K562 (cell line): ENCODE data around the gene ARL4D. TPM values are rescaled to one million over a fixed set of nuclear protein-coding genes. Genes with fewer than 3 reads are reported as not detected.

Experiments used
- CC2D1A ChIP-seq: fragments of 450-650 bp; IDR thresholded peaks from 2 replicates; pipeline ENCODE4 v1.6.1; 2017; ENCODE audit warnings: mild to moderate bottlenecking
- ETV1 ChIP-seq: fragments of 450-650 bp; conservative IDR thresholded peaks from 2 replicates; pipeline ENCODE4 v1.6.1; 2016; ENCODE audit warnings: missing genetic modification characterization, control low read depth, low read depth, missing compliant biosample characterization
- GTF2F1 ChIP-seq: IDR thresholded peaks from 2 replicates; pipeline ENCODE4 v1.6.1; 2011; ENCODE audit warnings: low read depth, low read length, improper control_type of control experiment
- ILF3 ChIP-seq: fragments of 450-650 bp; IDR thresholded peaks from 2 replicates; pipeline ENCODE4 v1.6.1; 2018; ENCODE audit warnings: antibody characterized with exemption, mild to moderate bottlenecking, moderate library complexity, borderline replicate concordance
- NFXL1 ChIP-seq: fragments of 450-650 bp; formaldehyde crosslinking; IDR thresholded peaks from 2 replicates; pipeline ENCODE4 v1.4.0; 2021; ENCODE audit warnings: mild to moderate bottlenecking
- PHB ChIP-seq: fragments of 250-450 bp; sonication (Bioruptor Pico); IDR thresholded peaks from 2 replicates; pipeline ENCODE4 v1.5.0; 2021
- POLR2G ChIP-seq: fragments of 200-400 bp; formaldehyde crosslinking; IDR thresholded peaks from 2 replicates; pipeline ENCODE4 v1.6.1; 2017; ENCODE audit warnings: low read depth, mild to moderate bottlenecking, antibody characterized with exemption, low read length, moderate library complexity
- POLR2H ChIP-seq: IDR thresholded peaks from 2 replicates; pipeline ENCODE4 v1.6.1; 2016; ENCODE audit warnings: missing genetic modification characterization, low read depth, mild to moderate bottlenecking, control low read depth, missing compliant biosample characterization, moderate library complexity
- SUPT5H ChIP-seq: fragments of 450-650 bp; IDR thresholded peaks from 2 replicates; pipeline ENCODE4 v1.6.1; 2016
- TEAD4 ChIP-seq, 2 experiments: sonication (generic) in 1 of 2; formaldehyde crosslinking in 1 of 2; IDR thresholded peaks; 2 replicates each; pipeline versions ENCODE4 v1.6.1 to v1.8.0; 2012 to 2022; ENCODE audit warnings: borderline replicate concordance in 1 of 2, inconsistent platforms in 1 of 2, low read length in 1 of 2, mild to moderate bottlenecking in 1 of 2, missing genetic modification reagents in 1 of 2
- ZNF175 ChIP-seq: fragments of 200-800 bp; sonication (Bioruptor generic); IDR thresholded peaks from 2 replicates; pipeline ENCODE4 v1.6.1; 2016; ENCODE audit warnings: low read depth, mild to moderate bottlenecking, missing genetic modification characterization, missing compliant biosample characterization
- ZNF696 ChIP-seq: fragments of 250-450 bp; sonication (Bioruptor Pico); conservative IDR thresholded peaks from 2 replicates; pipeline ENCODE4 v1.4.0; 2020; ENCODE audit warnings: mild to moderate bottlenecking, moderate library complexity
- ZNF780A ChIP-seq: fragments of 250-450 bp; sonication (Bioruptor Pico); IDR thresholded peaks from 2 replicates; pipeline ENCODE4 v1.5.0; 2021; ENCODE audit warnings: mild to moderate bottlenecking
- polyA plus RNA-seq, 8 experiments: library from polyadenylated mRNA; depleted of rRNA in 4 of 8; stranded (reverse) in 5 of 8; unstranded in 3 of 8; fragments of >200 nt; fragmentation: Nextera tagmentation in 2 of 8; fragmentation: Illumina TruSeq in 1 of 8; extraction: Ambion mirVana in 2 of 8; extraction: Trizol in 1 of 8; gene quantifications; 2 replicates each; pipeline versions ENCODE4 v1.2.1 to v1.2.3, GENCODE V29; 2011 to 2014; ENCODE audit warnings: inconsistent platforms in 1 of 8, missing spikeins in 1 of 8
- total RNA-seq, 7 experiments: library from RNA; depleted of rRNA in 6 of 7; stranded (reverse); fragments of >200 nt in 6 of 7; fragmentation: Illumina TruSeq in 2 of 7; extraction: Trizol in 2 of 7; gene quantifications; 2 replicates each; pipeline versions ENCODE4 v1.2.1 to v1.2.3, GENCODE V29; 2011 to 2021; ENCODE audit warnings: low replicate concordance in 1 of 7
- TF ChIP-seq, protein P1 (sequence below): fragments of 250-450 bp; sonication (Bioruptor Pico); IDR thresholded peaks from 2 replicates; pipeline ENCODE4 v1.5.0; 2020; ENCODE audit warnings: mild to moderate bottlenecking
- TF ChIP-seq, protein P2 (sequence below): fragments of 250-450 bp; sonication (Bioruptor Pico); IDR thresholded peaks from 2 replicates; pipeline ENCODE4 v1.5.0; 2021
- TF ChIP-seq, protein P3 (sequence below): sonication (generic); formaldehyde crosslinking; IDR thresholded peaks from 2 replicates; pipeline ENCODE4 v1.8.1; 2023; ENCODE audit warnings: missing genetic modification reagents, mild to moderate bottlenecking, borderline replicate concordance
- TF ChIP-seq, protein P4 (sequence below): sonication (generic); formaldehyde crosslinking; IDR thresholded peaks from 2 replicates; pipeline ENCODE4 v1.8.1; 2023; ENCODE audit warnings: mild to moderate bottlenecking, missing genetic modification reagents, moderate library complexity
- TF ChIP-seq, protein P5 (sequence below): fragments of 200-800 bp; sonication (Bioruptor generic); IDR thresholded peaks from 2 replicates; pipeline ENCODE4 v1.6.1; 2017; ENCODE audit warnings: missing genetic modification characterization, missing compliant biosample characterization

Gene ARL4D
- total and polyA plus RNA-seq, 9 of the 15 experiments (the other 6 are each of a cell fraction or from before 2014, with no cell fraction given) = 0.07 to 0.53 (median 0.28) TPM; not detected in 1

DNA sequence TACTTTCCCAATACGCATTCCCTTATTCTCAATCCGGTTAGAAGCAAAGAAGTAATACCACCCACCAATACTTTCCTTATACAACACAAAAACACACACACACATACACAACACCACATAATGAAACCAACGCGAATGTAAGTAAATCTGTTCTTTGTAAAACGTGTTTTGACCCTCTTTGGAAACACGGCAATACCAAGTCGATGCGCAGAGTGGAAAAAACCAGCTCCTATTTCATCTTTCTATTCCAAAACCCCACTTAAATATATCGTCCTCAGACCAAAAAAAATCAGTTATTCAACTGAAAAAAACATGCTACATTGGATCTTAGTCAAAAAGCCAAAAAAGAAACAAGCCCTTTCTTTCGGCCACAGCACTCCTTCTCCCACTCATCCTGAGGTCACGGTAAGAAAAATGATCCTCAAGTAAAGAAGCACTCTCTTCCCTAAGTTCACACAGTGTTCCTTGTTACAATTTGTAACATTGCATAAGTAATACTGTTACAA, 31.0 kb upstream of the ARL4D start (continued):
- TF ChIP-seq, protein P1, sequence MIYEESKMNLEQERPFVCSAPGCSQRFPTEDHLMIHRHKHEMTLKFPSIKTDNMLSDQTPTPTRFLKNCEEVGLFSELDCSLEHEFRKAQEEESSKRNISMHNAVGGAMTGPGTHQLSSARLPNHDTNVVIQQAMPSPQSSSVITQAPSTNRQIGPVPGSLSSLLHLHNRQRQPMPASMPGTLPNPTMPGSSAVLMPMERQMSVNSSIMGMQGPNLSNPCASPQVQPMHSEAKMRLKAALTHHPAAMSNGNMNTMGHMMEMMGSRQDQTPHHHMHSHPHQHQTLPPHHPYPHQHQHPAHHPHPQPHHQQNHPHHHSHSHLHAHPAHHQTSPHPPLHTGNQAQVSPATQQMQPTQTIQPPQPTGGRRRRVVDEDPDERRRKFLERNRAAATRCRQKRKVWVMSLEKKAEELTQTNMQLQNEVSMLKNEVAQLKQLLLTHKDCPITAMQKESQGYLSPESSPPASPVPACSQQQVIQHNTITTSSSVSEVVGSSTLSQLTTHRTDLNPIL = peak; percentile 65; the same call in 1 of the 2 replicates
- TF ChIP-seq ZNF696 (CRISPR knock-in tag) (0 out of 2 replicates have a peak, but pooled peaks have one; percentile 82), POLR2G (peak; percentile 74), ETV1 (0 out of 2 replicates have a peak, but pooled peaks have one; percentile 29), SUPT5H (peak; percentile 100), ZNF175 (CRISPR knock-in tag) (peak; percentile 65; the same call in 1 of the 2 replicates), GTF2F1 (peak; percentile 100), ILF3 (peak; percentile 97), TEAD4 (IDR thresholded peaks at IDR 0.05; ENCODE audit: low read length) (peak; percentile 94), TEAD4 (CRISPR knock-in tag; IDR thresholded peaks at IDR 0.05; ENCODE audit: borderline replicate concordance) (no peak), ZNF780A (CRISPR knock-in tag) (peak; percentile 91), POLR2H (tag) (peak; percentile 99), CC2D1A (no peak), PHB (CRISPR knock-in tag) (peak; percentile 77; the same call in 1 of the 2 replicates), NFXL1 (0 out of 2 replicates have a peak, but pooled peaks have one; percentile 48)
- TF ChIP-seq, protein P2, sequence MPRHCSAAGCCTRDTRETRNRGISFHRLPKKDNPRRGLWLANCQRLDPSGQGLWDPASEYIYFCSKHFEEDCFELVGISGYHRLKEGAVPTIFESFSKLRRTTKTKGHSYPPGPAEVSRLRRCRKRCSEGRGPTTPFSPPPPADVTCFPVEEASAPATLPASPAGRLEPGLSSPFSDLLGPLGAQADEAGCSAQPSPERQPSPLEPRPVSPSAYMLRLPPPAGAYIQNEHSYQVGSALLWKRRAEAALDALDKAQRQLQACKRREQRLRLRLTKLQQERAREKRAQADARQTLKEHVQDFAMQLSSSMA = peak; percentile 88
- TF ChIP-seq, protein P3, sequence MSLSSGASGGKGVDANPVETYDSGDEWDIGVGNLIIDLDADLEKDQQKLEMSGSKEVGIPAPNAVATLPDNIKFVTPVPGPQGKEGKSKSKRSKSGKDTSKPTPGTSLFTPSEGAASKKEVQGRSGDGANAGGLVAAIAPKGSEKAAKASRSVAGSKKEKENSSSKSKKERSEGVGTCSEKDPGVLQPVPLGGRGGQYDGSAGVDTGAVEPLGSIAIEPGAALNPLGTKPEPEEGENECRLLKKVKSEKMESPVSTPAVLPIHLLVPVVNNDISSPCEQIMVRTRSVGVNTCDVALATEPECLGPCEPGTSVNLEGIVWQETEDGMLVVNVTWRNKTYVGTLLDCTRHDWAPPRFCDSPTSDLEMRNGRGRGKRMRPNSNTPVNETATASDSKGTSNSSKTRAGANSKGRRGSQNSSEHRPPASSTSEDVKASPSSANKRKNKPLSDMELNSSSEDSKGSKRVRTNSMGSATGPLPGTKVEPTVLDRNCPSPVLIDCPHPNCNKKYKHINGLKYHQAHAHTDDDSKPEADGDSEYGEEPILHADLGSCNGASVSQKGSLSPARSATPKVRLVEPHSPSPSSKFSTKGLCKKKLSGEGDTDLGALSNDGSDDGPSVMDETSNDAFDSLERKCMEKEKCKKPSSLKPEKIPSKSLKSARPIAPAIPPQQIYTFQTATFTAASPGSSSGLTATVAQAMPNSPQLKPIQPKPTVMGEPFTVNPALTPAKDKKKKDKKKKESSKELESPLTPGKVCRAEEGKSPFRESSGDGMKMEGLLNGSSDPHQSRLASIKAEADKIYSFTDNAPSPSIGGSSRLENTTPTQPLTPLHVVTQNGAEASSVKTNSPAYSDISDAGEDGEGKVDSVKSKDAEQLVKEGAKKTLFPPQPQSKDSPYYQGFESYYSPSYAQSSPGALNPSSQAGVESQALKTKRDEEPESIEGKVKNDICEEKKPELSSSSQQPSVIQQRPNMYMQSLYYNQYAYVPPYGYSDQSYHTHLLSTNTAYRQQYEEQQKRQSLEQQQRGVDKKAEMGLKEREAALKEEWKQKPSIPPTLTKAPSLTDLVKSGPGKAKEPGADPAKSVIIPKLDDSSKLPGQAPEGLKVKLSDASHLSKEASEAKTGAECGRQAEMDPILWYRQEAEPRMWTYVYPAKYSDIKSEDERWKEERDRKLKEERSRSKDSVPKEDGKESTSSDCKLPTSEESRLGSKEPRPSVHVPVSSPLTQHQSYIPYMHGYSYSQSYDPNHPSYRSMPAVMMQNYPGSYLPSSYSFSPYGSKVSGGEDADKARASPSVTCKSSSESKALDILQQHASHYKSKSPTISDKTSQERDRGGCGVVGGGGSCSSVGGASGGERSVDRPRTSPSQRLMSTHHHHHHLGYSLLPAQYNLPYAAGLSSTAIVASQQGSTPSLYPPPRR (CRISPR knock-in tag) = 0 out of 2 replicates have a peak, but pooled peaks have one; percentile 25
- TF ChIP-seq, protein P4, sequence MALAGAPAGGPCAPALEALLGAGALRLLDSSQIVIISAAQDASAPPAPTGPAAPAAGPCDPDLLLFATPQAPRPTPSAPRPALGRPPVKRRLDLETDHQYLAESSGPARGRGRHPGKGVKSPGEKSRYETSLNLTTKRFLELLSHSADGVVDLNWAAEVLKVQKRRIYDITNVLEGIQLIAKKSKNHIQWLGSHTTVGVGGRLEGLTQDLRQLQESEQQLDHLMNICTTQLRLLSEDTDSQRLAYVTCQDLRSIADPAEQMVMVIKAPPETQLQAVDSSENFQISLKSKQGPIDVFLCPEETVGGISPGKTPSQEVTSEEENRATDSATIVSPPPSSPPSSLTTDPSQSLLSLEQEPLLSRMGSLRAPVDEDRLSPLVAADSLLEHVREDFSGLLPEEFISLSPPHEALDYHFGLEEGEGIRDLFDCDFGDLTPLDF (CRISPR knock-in tag) = 0 out of 2 replicates have a peak, but pooled peaks have one; percentile 50
- TF ChIP-seq, protein P5, sequence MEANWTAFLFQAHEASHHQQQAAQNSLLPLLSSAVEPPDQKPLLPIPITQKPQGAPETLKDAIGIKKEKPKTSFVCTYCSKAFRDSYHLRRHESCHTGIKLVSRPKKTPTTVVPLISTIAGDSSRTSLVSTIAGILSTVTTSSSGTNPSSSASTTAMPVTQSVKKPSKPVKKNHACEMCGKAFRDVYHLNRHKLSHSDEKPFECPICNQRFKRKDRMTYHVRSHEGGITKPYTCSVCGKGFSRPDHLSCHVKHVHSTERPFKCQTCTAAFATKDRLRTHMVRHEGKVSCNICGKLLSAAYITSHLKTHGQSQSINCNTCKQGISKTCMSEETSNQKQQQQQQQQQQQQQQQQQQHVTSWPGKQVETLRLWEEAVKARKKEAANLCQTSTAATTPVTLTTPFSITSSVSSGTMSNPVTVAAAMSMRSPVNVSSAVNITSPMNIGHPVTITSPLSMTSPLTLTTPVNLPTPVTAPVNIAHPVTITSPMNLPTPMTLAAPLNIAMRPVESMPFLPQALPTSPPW (CRISPR knock-in tag) = peak; percentile 50
